Measurements from ENCODE around the gene RAI2.
"Not testable (repeated sequence)": the region's sequence is repeated elsewhere in the genome, so short reads cannot be mapped to it uniquely, and the experiment has no call there.

The RAI2 gene

DNA sequence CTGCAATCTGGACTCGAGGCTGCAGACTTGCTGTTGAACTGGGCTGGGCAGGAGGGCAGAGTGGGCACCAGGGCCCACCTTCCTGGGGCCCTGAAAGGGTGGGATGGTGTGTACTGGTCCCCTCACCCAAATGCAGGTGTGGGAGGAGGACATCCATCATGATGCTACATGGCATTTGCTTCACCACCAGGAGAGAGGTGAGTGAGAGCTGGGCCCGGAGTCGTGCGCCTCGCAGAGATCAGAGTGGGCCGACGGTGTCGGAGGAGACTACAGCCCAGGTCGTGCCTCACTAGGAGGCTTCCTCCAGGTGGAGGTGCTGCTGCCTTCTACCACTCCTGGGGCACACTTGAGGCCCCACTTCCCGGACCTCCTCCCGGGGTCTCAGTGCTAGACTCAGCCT lies 73.5 kb downstream of the RAI2 start:
- TF ChIP-seq, protein P1, sequence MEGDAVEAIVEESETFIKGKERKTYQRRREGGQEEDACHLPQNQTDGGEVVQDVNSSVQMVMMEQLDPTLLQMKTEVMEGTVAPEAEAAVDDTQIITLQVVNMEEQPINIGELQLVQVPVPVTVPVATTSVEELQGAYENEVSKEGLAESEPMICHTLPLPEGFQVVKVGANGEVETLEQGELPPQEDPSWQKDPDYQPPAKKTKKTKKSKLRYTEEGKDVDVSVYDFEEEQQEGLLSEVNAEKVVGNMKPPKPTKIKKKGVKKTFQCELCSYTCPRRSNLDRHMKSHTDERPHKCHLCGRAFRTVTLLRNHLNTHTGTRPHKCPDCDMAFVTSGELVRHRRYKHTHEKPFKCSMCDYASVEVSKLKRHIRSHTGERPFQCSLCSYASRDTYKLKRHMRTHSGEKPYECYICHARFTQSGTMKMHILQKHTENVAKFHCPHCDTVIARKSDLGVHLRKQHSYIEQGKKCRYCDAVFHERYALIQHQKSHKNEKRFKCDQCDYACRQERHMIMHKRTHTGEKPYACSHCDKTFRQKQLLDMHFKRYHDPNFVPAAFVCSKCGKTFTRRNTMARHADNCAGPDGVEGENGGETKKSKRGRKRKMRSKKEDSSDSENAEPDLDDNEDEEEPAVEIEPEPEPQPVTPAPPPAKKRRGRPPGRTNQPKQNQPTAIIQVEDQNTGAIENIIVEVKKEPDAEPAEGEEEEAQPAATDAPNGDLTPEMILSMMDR (conservative IDR thresholded peaks at IDR 0.05) = no peak
- 0 out of 2 replicates have a peak overlapping the region, but pooled peaks have one; percentile 23 for H3K27ac ChIP-seq

DNA sequence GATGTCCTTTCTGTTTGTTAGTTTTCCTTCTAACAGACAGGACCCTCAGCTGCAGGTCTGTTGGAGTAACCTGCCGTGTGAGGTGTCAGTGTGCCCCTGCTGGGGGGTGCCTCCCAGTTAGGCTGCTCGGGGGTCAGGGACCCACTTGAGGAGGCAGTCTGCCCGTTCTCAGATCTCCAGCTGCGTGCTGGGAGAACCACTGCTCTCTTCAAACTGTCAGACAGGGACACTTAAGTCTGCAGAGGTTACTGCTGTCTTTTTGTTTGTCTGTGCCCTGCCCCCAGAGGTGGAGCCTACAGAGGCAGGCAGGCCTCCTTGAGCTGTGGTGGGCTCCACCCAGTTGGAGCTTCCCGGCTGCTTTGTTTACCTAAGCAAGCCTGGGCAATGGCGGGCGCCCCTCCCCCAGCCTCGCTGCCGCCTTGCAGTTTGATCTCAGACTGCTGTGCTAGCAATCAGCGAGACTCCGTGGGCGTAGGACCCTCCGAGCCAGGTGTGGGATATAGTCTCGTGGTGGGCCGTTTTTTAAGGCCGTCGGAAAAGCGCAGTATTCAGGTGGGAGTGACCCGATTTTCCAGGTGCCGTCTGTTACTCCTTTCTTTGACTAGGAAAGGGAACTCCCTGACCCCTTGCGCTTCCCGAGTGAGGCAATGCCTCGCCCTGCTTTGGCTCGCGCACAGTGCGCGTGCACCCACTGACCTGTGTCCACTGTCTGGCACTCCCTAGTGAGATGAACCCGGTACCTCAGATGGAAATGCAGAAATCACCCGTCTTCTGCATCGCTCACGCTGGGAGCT lies 74.3 kb downstream of the RAI2 start:
- not testable (repeated sequence) for H3K27ac ChIP-seq

DNA sequence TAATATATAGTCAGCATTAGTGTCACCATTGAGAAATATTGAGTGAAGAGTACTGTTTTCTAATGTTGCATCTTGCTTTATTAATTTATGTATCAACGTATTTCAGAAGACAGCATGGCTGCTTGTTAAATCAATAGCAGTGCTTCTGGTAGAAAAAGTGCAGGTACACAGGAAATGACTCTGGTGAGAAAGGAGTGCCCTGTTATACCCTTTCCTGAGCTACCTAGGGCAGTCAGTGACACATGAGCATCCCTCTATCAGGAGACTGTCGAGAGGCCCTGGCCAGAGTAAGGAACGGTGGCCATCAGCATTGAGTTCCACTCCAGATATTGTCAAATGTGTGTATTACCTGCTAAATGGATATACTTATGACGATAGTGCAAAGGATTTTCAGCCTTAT lies 81.7 kb downstream of the RAI2 start:
- no peak overlapping the region for H3K27ac ChIP-seq
- TF ChIP-seq, protein P1 (conservative IDR thresholded peaks at IDR 0.05) = no peak

DNA sequence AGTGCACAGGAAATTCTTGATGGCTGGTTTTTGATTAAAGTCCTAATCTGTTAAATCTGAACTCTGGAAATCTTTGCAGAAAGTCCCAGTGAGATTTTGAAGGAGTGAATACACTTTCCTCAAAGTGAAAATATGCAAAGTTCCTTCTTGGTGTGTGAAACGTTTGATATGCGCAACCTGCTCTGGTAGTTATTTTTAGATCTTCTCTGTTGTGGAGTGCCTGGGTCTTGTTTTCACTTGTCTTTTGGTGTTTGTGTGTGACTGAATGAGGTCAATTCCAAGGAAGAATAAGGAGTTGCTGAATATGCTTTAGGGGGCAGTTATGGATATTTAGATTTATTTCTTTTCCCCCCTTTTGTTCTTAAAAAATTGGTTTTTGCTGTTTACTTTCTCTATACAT lies 82.1 kb downstream of the RAI2 start:
- TF ChIP-seq, protein P1 (conservative IDR thresholded peaks at IDR 0.05) = no peak
- no peak overlapping the region for H3K27ac ChIP-seq

DNA sequence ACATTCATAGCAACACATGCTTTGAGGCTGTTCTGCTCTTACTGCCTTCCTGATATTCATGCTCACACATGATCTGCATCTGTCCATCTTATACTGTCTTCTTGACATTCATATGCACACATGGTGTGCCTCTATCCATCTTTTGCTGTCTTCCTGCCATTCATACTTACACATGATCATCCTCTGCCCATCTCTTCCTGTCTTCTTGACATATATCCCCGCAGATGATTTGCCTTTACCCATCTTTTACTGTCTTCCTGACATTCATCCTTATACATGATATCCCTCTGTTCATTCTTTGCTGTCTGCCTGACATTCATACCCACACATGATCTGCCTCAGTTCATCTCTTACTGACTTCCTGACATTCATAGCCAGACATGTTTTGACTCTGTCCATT lies 87.0 kb downstream of the RAI2 start:
- no peak overlapping the region for H3K27ac ChIP-seq
- TF ChIP-seq, protein P1 (conservative IDR thresholded peaks at IDR 0.05) = no peak

DNA sequence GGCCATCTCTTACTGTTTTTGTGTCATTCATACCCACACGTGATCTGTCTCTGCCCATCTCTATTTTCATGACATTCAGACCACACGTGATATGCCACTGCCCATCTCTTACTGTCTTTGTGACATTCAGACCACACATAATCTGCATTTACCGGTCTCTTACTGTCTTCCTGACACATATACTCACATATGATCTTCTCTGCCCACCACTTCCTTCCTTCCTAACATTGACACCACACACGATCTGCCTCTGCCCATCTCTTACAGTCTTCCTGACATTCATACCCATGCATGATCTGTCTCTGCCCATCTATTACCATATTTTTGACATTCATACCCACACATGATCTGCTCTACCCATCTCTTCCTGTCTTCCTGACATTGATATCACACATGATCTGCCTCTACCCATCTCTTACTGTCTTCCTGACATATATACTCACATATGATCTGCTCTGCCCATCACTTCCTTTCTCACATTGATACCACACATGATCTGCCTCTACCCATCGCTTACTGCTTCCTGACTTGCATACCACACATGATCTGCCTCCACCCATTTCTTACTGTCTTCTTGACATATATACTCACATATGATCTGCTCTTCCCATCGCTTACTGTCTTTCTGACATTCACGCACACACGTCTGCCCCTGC lies 87.7 kb downstream of the RAI2 start:
- no peak overlapping the region for H3K27ac ChIP-seq
- TF ChIP-seq, protein P1 (conservative IDR thresholded peaks at IDR 0.05) = no peak

DNA sequence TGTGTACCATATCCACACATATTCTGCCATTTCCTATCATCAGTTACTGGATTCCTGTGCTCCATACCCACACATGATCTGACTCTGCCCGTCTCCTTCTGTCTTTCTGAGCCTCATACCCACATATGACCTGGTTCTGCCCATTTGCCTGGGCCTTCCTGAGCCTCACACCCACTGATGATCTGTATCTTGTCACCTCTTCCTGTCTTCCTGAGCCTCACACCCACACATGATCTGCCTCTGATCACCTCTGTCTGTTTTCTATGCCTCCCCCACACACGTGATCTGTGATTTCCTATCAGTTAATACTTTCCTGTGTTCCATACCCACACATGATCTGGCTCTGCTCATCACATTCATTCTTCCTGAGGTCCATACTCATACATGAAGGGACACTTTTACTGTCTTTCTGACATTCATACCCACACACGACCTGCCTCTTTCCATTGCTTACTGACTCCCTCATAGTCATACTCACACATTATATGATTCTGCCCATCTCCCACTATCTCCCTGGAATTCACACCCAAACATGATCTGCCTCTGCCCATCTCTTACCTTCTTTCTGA lies 91.3 kb downstream of the RAI2 start:
- TF ChIP-seq, protein P1 (conservative IDR thresholded peaks at IDR 0.05) = no peak
- H3K27ac ChIP-seq = no peak overlapping the region

DNA sequence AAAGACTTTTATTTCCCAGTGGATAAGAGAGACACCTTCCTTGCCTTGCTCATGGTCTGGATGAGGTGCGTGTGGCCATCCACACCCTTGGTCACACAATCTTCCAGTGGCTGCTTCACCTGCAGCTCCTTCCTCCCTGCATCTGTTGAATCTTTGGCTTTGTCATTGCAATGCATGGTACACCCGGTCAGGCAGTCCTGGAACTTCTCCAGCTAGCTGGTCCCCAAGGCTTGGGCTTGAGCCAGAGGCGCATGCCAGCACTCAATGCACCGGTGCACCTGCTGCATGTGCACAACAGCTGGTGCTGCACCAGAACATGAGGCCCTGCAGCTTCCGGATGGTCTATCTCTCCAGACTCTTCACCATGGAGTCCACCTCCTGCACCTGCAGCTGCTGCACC lies 92.1 kb downstream of the RAI2 start:
- TF ChIP-seq, protein P1 (conservative IDR thresholded peaks at IDR 0.05) = no peak
- H3K27ac ChIP-seq = no peak overlapping the region

Data from VCaP (cell line).